HG02938 (cell line): Measurements from ENCODE around the gene TMEM97.
A peak's percentile ranks its signal among the peaks of the same experiment; 100 is the strongest.
"Not testable (repeated sequence)": the region's sequence is repeated elsewhere in the genome, so short reads cannot be mapped to it uniquely, and the experiment has no call there.

Source experiments
- ATAC-seq: cut with Tn5 transposase; IDR thresholded peaks from one replicate; pipeline ENCODE4 v1.9.1; 2021; ENCODE audit warnings: mild to moderate bottlenecking, moderate library complexity; ENCODE audit not compliant: unreplicated experiment

Gene TMEM97

GRCh38 chr17:28335959-28336871 lies 17.2 kb downstream of the TMEM97 start:
- ATAC-seq, result no peak

- no peak for ATAC-seq
Measured at GRCh38 chr17:28338056-28338768, 19.2 kb downstream of the TMEM97 start.

GRCh38 chr17:28338769-28339212 lies 19.8 kb downstream of the TMEM97 start:
- not testable (repeated sequence) for ATAC-seq

GRCh38 chr17:28339431-28339830 lies 20.4 kb downstream of the TMEM97 start:
- no peak for ATAC-seq

- no peak for ATAC-seq
Measured at GRCh38 chr17:28340374-28340773, 21.4 kb downstream of the TMEM97 start.

GRCh38 chr17:28341516-28341915 lies 22.5 kb downstream of the TMEM97 start:
- no peak for ATAC-seq

GRCh38 chr17:28342313-28342712 lies 23.3 kb downstream of the TMEM97 start:
- no peak for ATAC-seq

- ATAC-seq, result no peak
Measured at GRCh38 chr17:28343491-28343932, 24.5 kb downstream of the TMEM97 start.

GRCh38 chr17:28344011-28344410 lies 25.0 kb downstream of the TMEM97 start:
- ATAC-seq, result no peak

GRCh38 chr17:28344435-28344901 lies 25.5 kb downstream of the TMEM97 start:
- ATAC-seq, result no peak

GRCh38 chr17:28345419-28346198 lies 26.6 kb downstream of the TMEM97 start:
- no peak for ATAC-seq

- no peak for ATAC-seq
Measured at GRCh38 chr17:28346199-28346580, 27.2 kb downstream of the TMEM97 start.

GRCh38 chr17:28346746-28347246 lies 27.8 kb downstream of the TMEM97 start:
- ATAC-seq, result no peak

GRCh38 chr17:28347261-28347891 lies 28.4 kb downstream of the TMEM97 start:
- no peak for ATAC-seq

- no peak for ATAC-seq
Measured at GRCh38 chr17:28348979-28349378, 30.0 kb downstream of the TMEM97 start.

- no peak for ATAC-seq
Measured at GRCh38 chr17:28350271-28350670, 31.3 kb downstream of the TMEM97 start.

GRCh38 chr17:28357061-28357900 lies 38.3 kb downstream of the TMEM97 start, which contains the start of gene POLDIP2:
Gene POLDIP2 (minus strand): TSS chr17:28357527. CDS start chr17:28357448, 79 bp downstream.
- ATAC-seq, result peak; percentile 92

- ATAC-seq, result no peak
Measured at GRCh38 chr17:28357901-28358197, 38.8 kb downstream of the TMEM97 start.

- no peak for ATAC-seq
Measured at GRCh38 chr17:28363186-28363585, 44.2 kb downstream of the TMEM97 start.
